ENCODE data around the gene CIB4. TPM values are rescaled to one million over a fixed set of nuclear protein-coding genes. Genes with fewer than 3 reads are reported as not detected.

The CIB4 gene
- total and polyA plus RNA-seq, 2 donors (not counting 1 experiment from before 2014, with no cell fraction given): not detected

- no peaks in the 10 kb centered on the region for H3K4me1 ChIP-seq (ENCODE audit: control insufficient read depth in 2 of 2, insufficient read depth in 2 of 2, low read length in 2 of 2)
- no peaks in the 10 kb centered on the region for H3K79me2 ChIP-seq (ENCODE audit: control insufficient read depth, insufficient read depth, low read length)
- ChIA-PET POLR2A (no interaction called here), CTCF (no interaction called here)
- Mint-ChIP-seq H3K9me3 (ENCODE audit: insufficient read depth) (no peaks in the 10 kb centered on the region), H3K4me3 (no peak overlapping the region), H3K27me3 (peaks cover 22% of the 10 kb centered on the region), H3K27ac (no peak overlapping the region), H3K4me1 (no peaks in the 10 kb centered on the region)
- H3K36me3 ChIP-seq (replicated peaks in 1 of 2; ENCODE audit: control extremely low read depth in 1 of 2, control insufficient read depth in 1 of 2, extremely low read depth in 1 of 2, insufficient read depth in 2 of 2, low read length in 1 of 2): no peaks in the 10 kb centered on the region
- 86% methylated on average over 8 of the region's 14 CpGs for WGBS (ENCODE audit: insufficient coverage)
- H3K27me3 ChIP-seq (replicated peaks in 1 of 4; ENCODE audit: control extremely low read depth in 1 of 4, control insufficient read depth in 3 of 4, insufficient read depth in 4 of 4, low read length in 3 of 4): no peaks in the 10 kb centered on the region
- H3K27ac ChIP-seq (ENCODE audit: low read length in 2 of 2): no peak overlapping the region
- peaks cover 0 to 3% (median 0%) of the 10 kb centered on the region in 3 donors for H3K9me3 ChIP-seq (ENCODE audit: control extremely low read depth in 1 of 3, control insufficient read depth in 2 of 3, insufficient read depth in 1 of 3, low read length in 2 of 3)
- DNase-seq (no peak), ATAC-seq (ENCODE audit: low read depth) (no peak)
- intact Hi-C loops (cut with micrococcal nuclease): no loop called here
- H3K4me2 ChIP-seq (replicated peaks; ENCODE audit: low read depth, low read length, poor library complexity, severe bottlenecking): no peak overlapping the region
- no peaks in the 10 kb centered on the region for H4K20me1 ChIP-seq (ENCODE audit: control insufficient read depth, insufficient read depth, low read length, poor library complexity, severe bottlenecking)
- H3K4me3 ChIP-seq (ENCODE audit: control extremely low read depth in 1 of 5, extremely low read depth in 1 of 5, insufficient read depth in 1 of 5, low read depth in 2 of 5, low read length in 4 of 5): no peak overlapping the region
- no peak overlapping the region for H3K9ac ChIP-seq (ENCODE audit: low read length)
- H2AFZ ChIP-seq (ENCODE audit: insufficient read depth, low read depth, low read length, poor library complexity, severe bottlenecking): no peak overlapping the region
- TF ChIP-seq EZH2 (IDR thresholded peaks at IDR 0.05; ENCODE audit: borderline replicate concordance, insufficient read depth, low read depth, low read length, poor library complexity, severe bottlenecking): no peak
- TF ChIP-seq, protein P1, sequence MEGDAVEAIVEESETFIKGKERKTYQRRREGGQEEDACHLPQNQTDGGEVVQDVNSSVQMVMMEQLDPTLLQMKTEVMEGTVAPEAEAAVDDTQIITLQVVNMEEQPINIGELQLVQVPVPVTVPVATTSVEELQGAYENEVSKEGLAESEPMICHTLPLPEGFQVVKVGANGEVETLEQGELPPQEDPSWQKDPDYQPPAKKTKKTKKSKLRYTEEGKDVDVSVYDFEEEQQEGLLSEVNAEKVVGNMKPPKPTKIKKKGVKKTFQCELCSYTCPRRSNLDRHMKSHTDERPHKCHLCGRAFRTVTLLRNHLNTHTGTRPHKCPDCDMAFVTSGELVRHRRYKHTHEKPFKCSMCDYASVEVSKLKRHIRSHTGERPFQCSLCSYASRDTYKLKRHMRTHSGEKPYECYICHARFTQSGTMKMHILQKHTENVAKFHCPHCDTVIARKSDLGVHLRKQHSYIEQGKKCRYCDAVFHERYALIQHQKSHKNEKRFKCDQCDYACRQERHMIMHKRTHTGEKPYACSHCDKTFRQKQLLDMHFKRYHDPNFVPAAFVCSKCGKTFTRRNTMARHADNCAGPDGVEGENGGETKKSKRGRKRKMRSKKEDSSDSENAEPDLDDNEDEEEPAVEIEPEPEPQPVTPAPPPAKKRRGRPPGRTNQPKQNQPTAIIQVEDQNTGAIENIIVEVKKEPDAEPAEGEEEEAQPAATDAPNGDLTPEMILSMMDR (IDR thresholded peaks at IDR 0.05): no peak
These were observed 8.5 kb downstream of the CIB4 start for GRCh38 chr2:26632624-26633185.

DNA sequence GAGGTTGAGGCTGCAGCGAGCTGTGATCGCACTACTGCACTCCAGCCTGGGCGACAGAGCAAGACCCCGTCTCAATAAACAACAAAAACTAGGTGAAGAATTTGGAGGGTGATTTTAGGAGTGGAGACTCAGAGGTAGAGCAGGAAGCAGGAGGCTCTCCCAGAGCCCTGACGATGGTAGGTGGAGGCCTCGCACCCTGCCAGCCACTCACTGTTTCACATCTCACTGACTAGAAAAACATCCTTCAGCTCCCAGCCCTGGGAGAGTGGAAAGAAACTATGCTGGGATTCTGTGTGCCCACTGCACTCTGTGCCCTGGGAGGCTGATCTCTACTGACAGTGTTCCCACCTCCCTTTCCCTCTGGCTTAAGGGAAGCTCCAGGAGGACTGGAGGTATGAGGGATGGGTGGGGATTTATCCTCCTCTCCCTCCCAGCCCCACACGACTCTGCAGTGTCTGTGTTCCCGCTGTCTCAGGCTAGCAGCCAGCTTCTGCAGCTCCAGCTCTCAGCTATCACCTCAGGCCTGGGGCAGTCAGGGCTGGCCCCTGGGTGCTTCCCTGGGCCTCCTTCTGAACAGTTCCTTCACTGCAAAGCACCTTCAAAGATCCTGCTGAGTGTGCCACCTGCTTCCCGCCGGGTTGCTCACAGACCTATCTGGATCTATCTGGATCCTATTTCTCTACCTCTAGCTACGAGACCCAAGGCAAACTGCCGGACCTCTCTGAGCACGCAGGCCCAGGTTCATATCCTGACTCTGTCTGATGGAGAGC lies 9.6 kb downstream of the CIB4 start:
- H3K4me1 ChIP-seq (ENCODE audit: control insufficient read depth in 2 of 2, insufficient read depth in 2 of 2, low read length in 2 of 2): no peaks in the 10 kb centered on the region
- peaks cover 22% of the 10 kb centered on the region for H3K27me3 Mint-ChIP-seq
- H3K9me3 ChIP-seq (ENCODE audit: control extremely low read depth in 1 of 3, control insufficient read depth in 2 of 3, insufficient read depth in 1 of 3, low read length in 2 of 3): peaks cover 0 to 3% (median 0%) of the 10 kb centered on the region in 3 donors
- no peak overlapping the region for H3K4me3 Mint-ChIP-seq
- H3K36me3 ChIP-seq (replicated peaks in 1 of 2; ENCODE audit: control extremely low read depth in 1 of 2, control insufficient read depth in 1 of 2, extremely low read depth in 1 of 2, insufficient read depth in 2 of 2, low read length in 1 of 2): no peaks in the 10 kb centered on the region
- H4K20me1 ChIP-seq (ENCODE audit: control insufficient read depth, insufficient read depth, low read length, poor library complexity, severe bottlenecking): no peaks in the 10 kb centered on the region
- no peak overlapping the region for H2AFZ ChIP-seq (ENCODE audit: insufficient read depth, low read depth, low read length, poor library complexity, severe bottlenecking)
- H3K27ac Mint-ChIP-seq: no peak overlapping the region
- no peak overlapping the region for H3K27ac ChIP-seq (ENCODE audit: low read length in 2 of 2)
- DNase-seq: no peak
- H3K4me3 ChIP-seq (ENCODE audit: control extremely low read depth in 1 of 5, extremely low read depth in 1 of 5, insufficient read depth in 1 of 5, low read depth in 2 of 5, low read length in 4 of 5): no peak overlapping the region
- H3K9ac ChIP-seq (ENCODE audit: low read length): no peak overlapping the region
- CTCF ChIA-PET: no interaction called here
- no peaks in the 10 kb centered on the region for H3K4me1 Mint-ChIP-seq
- no peaks in the 10 kb centered on the region for H3K9me3 Mint-ChIP-seq (ENCODE audit: insufficient read depth)
- H3K27me3 ChIP-seq (replicated peaks in 1 of 4; ENCODE audit: control extremely low read depth in 1 of 4, control insufficient read depth in 3 of 4, insufficient read depth in 4 of 4, low read length in 3 of 4): no peaks in the 10 kb centered on the region
- 96% methylated on average over 7 of the region's 13 CpGs for WGBS (ENCODE audit: insufficient coverage)
- no peaks in the 10 kb centered on the region for H3K79me2 ChIP-seq (ENCODE audit: control insufficient read depth, insufficient read depth, low read length)
- intact Hi-C loops (cut with micrococcal nuclease): no loop called here
- no peak for TF ChIP-seq EZH2 (IDR thresholded peaks at IDR 0.05; ENCODE audit: borderline replicate concordance, insufficient read depth, low read depth, low read length, poor library complexity, severe bottlenecking)
- TF ChIP-seq, protein P1 (IDR thresholded peaks at IDR 0.05): no peak
- POLR2A ChIA-PET: no interaction called here
- ATAC-seq (ENCODE audit: low read depth): no peak
- H3K4me2 ChIP-seq (replicated peaks; ENCODE audit: low read depth, low read length, poor library complexity, severe bottlenecking): no peak overlapping the region

Measured in B cell (primary cell).